ENCODE results near the gene SLC43A1. TPM values are rescaled to one million over a fixed set of nuclear protein-coding genes. Genes with fewer than 3 reads are reported as not detected.

The SLC43A1 gene
- total and polyA plus RNA-seq, 7 donors: 0.92 to 32.4 (median 19.1) TPM

GRCh38 chr11:57491371-57492061 lies 24.0 kb downstream of the SLC43A1 start:
- Histone ChIP-seq H3K9me3 (no peaks in the 10 kb centered on the region), H3K27ac (no peak overlapping the region), H3K36me3 (peaks cover 19 to 73% (median 32%) of the 10 kb centered on the region in 4 donors), H3K4me1 (peaks cover 0 to 2% (median 0%) of the 10 kb centered on the region in 4 donors), H3K27me3 (peaks cover 0 to 7% (median 0%) of the 10 kb centered on the region in 3 donors), H3K4me3 (no peak overlapping the region)
- no peak for TF ChIP-seq POLR2A (IDR thresholded peaks at IDR 0.05)
- TF ChIP-seq EP300 (IDR thresholded peaks at IDR 0.05): no peak
- no peak for TF ChIP-seq POLR2AphosphoS5 (IDR thresholded peaks at IDR 0.05)
- TF ChIP-seq CTCF (IDR thresholded peaks at IDR 0.05): peak; percentile 12 to 53 (median 42)
- DNase-seq: no peak
- WGBS, 2 donors: 86 to 91% methylated on average over 11 of the region's 11 CpGs
- intact Hi-C loops (cut with DNase I): no loop called here

DNA sequence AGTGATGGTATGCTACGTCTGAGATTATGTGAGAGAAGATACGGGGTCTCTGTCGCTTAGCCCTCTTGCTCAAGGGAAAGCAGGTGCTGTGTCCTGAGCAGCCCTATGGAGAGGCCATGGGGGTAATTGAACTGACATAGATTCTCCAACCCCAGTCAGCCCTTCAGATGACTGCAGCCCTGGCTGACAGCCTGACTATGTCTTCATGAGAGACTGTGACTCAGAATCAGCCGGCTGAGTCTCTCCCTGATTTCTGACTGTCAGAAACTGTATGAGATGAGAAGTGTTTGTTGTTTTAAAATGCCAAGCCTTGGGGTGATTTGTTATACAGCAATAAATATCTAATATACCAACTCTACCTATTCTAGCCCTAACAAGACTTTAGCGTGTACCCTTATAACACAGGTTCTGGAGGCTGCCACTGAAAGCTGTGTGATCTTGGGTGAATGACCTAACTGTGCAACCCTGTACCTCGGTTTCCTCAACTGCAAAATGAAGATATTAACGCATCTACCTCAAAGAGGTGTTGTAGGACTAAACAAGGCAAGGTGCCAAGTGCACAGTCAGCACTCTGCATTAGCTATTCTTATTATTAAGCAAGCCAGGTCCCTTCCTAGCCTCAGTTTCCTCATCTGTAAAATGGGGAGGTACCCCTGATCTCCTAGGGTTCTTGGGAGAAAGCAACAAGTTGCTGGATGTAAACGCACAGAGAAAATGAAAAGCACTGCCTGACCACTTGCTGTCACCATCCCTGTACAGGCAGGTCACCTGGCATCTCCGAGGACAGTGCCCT lies 24.9 kb downstream of the SLC43A1 start:
- TF ChIP-seq POLR2A (IDR thresholded peaks at IDR 0.05) (no peak), POLR2AphosphoS5 (IDR thresholded peaks at IDR 0.05) (no peak), EP300 (IDR thresholded peaks at IDR 0.05) (no peak), CTCF (IDR thresholded peaks at IDR 0.05) (no peak)
- intact Hi-C loops (cut with DNase I): no loop called here
- H3K9me3 ChIP-seq: no peaks in the 10 kb centered on the region
- peaks cover 0 to 2% (median 0%) of the 10 kb centered on the region in 4 donors for H3K4me1 ChIP-seq
- no peak overlapping the region for H3K4me3 ChIP-seq
- DNase-seq: no peak
- no peak overlapping the region for H3K27ac ChIP-seq
- peaks cover 0 to 7% (median 0%) of the 10 kb centered on the region in 3 donors for H3K27me3 ChIP-seq
- peaks cover 22 to 73% (median 35%) of the 10 kb centered on the region in 4 donors for H3K36me3 ChIP-seq
- 94 to 95% methylated on average over 9 of the region's 9 CpGs for WGBS, 2 donors

- H3K36me3 ChIP-seq: peaks cover 38 to 83% (median 45%) of the 10 kb centered on the region in 4 donors
- no peak for TF ChIP-seq POLR2AphosphoS5 (IDR thresholded peaks at IDR 0.05)
- TF ChIP-seq EP300 (IDR thresholded peaks at IDR 0.05): no peak
- intact Hi-C loops (cut with DNase I): no loop called here
Measured at GRCh38 chr11:57487920-57488659, 27.4 kb downstream of the SLC43A1 start.

DNA sequence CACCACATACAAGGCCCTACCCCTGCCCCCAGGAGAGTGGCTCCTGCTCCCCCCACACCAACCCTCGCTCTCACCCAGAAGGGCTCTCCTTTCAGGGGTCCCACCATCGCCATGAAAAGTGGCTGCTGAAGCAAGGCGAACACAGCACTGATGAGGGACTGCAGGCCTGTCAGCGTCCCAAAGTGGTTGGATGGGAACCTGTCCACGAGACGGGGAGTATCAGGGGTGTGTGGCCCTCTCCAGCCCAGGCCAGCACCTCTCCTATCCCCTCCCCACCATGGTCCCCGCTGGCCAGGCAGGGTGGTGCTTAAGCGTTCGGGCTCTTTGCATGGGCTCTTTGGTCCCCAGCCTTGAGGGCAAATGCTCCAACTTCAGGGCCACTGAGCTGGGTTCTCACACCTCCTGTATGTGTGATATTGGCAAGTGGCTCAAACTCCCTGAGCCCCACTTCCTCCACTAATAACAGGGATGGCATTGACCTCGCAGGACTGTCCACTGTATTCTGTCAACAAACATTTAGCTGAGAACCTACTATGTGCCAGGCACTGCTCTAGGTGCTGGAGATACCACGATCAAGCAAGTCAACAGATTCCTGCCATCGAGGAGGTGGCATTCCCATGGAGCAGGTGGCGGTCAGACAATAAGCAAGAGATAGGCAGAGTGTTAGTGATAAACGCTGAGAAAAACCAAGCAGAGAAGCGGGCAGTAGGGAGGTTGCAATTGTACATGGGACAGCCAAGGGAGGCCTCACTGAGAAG lies 28.3 kb downstream of the SLC43A1 start:
- H3K36me3 ChIP-seq: peaks cover 38 to 83% (median 45%) of the 10 kb centered on the region in 4 donors
- no peak for TF ChIP-seq POLR2A (IDR thresholded peaks at IDR 0.05)
- no peak for TF ChIP-seq EP300 (IDR thresholded peaks at IDR 0.05)
- TF ChIP-seq POLR2AphosphoS5 (IDR thresholded peaks at IDR 0.05): no peak
- TF ChIP-seq CTCF (IDR thresholded peaks at IDR 0.05): no peak
- no peaks in the 10 kb centered on the region for H3K9me3 ChIP-seq
- no peak for DNase-seq
- H3K4me3 ChIP-seq: no peak overlapping the region
- H3K27me3 ChIP-seq: peaks cover 14 to 36% (median 25%) of the 10 kb centered on the region in 3 donors
- 95 to 96% methylated on average over 15 of the region's 15 CpGs for WGBS, 2 donors
- H3K4me1 ChIP-seq: peaks cover 0 to 14% (median 11%) of the 10 kb centered on the region in 4 donors
- intact Hi-C loops (cut with DNase I): no loop called here
- H3K27ac ChIP-seq: no peak overlapping the region

More at GRCh38 chr11:57487920-57488659, 27.4 kb downstream of the SLC43A1 start:
- Histone ChIP-seq H3K4me3 (no peak overlapping the region), H3K4me1 (peaks cover 0 to 5% (median 2%) of the 10 kb centered on the region in 4 donors), H3K27me3 (peaks cover 5 to 27% (median 16%) of the 10 kb centered on the region in 3 donors), H3K9me3 (no peaks in the 10 kb centered on the region), H3K27ac (no peak overlapping the region)
- WGBS, 2 donors: 90 to 93% methylated on average over 6 of the region's 6 CpGs
- DNase-seq: no peak

All from sigmoid colon (tissue), 7 donors.